GM12873 (cell line): ENCODE measurements around the gene PLEKHJ1.

ENCODE experiments used
- TF ChIP-seq, protein P1 (sequence below): IDR thresholded peaks from 2 replicates; pipeline ENCODE4 v1.5.1; 2012; ENCODE audit warnings: low read depth, mild to moderate bottlenecking, moderate library complexity, low read length, control low read depth; ENCODE audit not compliant: insufficient read depth; ENCODE audit errors: missing control alignments

Gene PLEKHJ1

DNA sequence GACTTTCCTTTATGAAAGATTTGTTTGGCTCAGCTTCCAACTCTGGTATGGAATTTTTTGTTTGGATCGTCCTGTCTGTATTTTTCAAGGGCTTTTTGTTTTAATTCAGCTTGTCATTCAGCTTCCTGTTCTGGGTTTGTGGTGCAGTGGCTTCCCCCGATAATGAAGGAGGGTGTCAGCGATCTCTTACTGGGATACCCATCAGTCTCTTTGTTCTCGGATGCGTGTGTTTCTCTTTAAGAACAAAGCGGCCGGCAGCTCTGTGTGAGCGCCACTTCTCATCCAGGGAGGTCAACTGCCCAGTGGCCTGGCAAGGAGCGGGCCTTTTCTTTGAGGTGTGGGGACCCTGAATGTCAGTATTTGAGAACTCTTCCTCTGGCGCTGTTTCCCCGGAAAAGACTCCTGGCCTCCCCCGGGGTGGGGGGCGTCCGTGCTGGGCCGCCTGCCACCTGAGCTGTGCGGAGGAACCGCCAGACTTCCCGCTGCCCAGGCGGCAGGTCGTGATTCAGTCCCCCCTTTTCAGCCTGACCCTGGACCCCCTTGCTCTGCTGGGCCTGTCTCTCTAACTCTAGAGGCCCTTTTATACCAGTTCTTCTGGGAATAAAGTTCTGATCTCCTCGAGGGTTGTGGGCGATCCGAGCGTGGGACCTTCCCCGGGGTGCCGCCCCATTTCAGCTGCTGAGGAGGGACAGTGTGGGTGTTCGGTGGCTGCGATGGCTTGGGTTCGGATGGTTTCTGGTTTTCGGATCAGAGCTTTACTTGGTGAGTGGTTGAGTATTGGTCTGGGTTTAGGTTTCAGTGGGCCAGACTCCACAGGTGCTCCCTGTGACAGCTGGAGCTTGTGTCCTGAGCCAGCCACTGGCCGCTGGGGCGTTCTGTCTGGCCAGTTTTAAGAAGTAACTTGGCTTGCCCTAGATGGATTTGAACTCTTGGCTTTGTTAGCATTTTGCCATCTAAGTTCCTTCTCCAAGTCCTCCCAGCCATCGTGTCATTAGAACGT, 3.9 kb upstream of the PLEKHJ1 start:
- TF ChIP-seq, protein P1, sequence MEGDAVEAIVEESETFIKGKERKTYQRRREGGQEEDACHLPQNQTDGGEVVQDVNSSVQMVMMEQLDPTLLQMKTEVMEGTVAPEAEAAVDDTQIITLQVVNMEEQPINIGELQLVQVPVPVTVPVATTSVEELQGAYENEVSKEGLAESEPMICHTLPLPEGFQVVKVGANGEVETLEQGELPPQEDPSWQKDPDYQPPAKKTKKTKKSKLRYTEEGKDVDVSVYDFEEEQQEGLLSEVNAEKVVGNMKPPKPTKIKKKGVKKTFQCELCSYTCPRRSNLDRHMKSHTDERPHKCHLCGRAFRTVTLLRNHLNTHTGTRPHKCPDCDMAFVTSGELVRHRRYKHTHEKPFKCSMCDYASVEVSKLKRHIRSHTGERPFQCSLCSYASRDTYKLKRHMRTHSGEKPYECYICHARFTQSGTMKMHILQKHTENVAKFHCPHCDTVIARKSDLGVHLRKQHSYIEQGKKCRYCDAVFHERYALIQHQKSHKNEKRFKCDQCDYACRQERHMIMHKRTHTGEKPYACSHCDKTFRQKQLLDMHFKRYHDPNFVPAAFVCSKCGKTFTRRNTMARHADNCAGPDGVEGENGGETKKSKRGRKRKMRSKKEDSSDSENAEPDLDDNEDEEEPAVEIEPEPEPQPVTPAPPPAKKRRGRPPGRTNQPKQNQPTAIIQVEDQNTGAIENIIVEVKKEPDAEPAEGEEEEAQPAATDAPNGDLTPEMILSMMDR: no peak

DNA sequence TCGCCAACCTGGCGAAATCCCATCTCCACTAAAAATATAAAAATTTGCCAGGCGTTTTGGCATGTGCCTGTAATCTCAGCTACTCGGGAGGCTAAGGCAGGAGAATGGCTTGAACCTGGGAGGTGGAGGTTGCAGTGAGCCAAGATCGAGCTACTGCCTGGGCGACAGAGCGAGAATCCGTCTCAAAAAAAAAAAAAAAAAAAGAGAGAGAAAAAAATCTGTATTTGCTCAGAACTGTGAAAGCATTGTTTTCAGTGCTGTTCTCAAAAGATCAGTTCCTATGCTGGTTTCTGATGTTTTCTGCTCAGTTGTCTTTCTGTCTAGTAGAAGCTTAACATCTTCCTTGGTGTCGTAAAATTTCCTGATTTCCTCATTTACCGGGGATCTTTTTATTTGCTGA, 3.0 kb upstream of the PLEKHJ1 start:
- TF ChIP-seq, protein P1: no peak

GRCh38 chr19:2237869-2238153, 1.7 kb upstream of the PLEKHJ1 start:
- TF ChIP-seq, protein P1: no peak

GRCh38 chr19:2237051-2237868, 1.1 kb upstream of the PLEKHJ1 start:
- TF ChIP-seq, protein P1: no peak

DNA sequence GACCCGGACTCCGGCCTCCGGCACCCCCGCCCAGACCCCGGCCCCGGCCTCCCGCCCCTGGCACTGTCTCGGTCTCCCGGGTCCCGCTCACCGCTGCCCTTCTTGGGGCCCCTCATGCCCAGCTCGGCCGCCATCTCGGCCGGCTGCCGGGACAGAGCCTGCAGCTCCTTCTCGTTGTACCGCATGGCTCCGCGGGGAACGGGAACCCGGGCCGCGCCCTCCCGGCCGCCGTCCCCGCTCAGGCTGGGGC, 140 bp downstream of the PLEKHJ1 start:
- TF ChIP-seq, protein P1: no peak

DNA sequence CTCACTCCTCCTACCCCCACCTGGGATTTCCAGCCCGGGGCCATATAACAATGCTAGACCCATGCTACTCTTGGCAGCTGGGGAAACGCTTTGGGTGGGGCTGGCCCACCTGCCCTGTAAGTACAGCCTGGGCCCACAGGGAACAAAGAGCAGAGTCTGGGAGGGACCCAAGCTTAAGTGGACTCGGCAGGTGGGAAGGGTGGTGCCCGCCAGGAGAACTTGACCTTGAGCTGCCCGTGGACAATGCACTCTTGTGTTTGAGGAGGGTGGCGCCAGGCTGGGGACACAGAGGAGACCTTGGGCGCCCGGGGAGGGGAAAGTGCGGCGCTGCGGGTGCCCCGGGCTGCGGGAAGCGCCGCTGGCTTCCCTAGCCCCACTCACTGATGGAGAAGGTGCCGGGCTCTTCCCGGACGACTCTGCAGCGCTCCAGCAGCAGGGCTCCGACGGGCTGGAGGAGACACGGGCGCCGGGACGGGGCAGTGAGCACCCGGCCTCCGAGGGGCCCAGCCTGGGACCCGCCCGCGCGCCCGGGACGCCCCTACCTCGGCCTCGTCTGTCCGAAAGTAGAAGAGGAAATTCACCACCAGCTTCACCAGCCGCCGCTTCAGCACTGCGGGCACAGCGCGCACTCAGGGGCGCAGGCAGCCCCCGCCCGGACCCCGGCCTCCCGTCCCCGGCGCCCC, 607 bp downstream of the PLEKHJ1 start:
- TF ChIP-seq, protein P1: no peak

GRCh38 chr19:2234996-2235380, 1.1 kb downstream of the PLEKHJ1 start:
- TF ChIP-seq, protein P1: no peak
